Activated T-cell treated with anti-CD3 and anti-CD28 coated beads, Interleukin-2, amount 50 U/mL, for 4 hours (primary cell): Measurements from ENCODE around the gene RDH14. TPM values are rescaled to one million over a fixed set of nuclear protein-coding genes. Genes with fewer than 3 reads are reported as not detected.

Experiments used
- ATAC-seq, 2 donors: fragments of 200-7000 bp; cut with Tn5 transposase; one replicate each; pipeline ENCODE4 v1.10.0; 2021
- DNase-seq: peaks from one replicate; pipeline ENCODE4 v3.0.0-alpha.2; 2020
- H3K27me3 Mint-ChIP-seq: one replicate; pipeline ENCODE4 v1.8.0; 2021; ENCODE audit warnings: low read depth, mixed read lengths
- H3K36me3 Mint-ChIP-seq: one replicate; pipeline ENCODE4 v1.8.0; 2022; ENCODE audit warnings: mixed read lengths; ENCODE audit not compliant: insufficient read depth
- H3K4me1 Mint-ChIP-seq: one replicate; pipeline ENCODE4 v1.8.0; 2021; ENCODE audit warnings: low read depth, mixed read lengths
- H3K4me3 Mint-ChIP-seq: one replicate; pipeline ENCODE4 v1.8.0; 2021; ENCODE audit warnings: mild to moderate bottlenecking, moderate library complexity, mixed read lengths
- H3K9me3 Mint-ChIP-seq: one replicate; pipeline ENCODE4 v1.8.0; 2021; ENCODE audit warnings: mixed read lengths
- total RNA-seq, 3 donors: library from RNA; stranded (reverse); gene quantifications; one replicate each; pipeline ENCODE4 v1.2.1, GENCODE V29; 2021

RDH14 gene
- total RNA-seq, 3 donors from 2014 or later: 14.6 to 17.9 (median 16.0) TPM

- peaks cover 8% of the 10 kb centered on the region for H3K27me3 Mint-ChIP-seq
- H3K4me3 Mint-ChIP-seq: no peak overlapping the region
- H3K4me1 Mint-ChIP-seq: no peaks in the 10 kb centered on the region
- H3K9me3 Mint-ChIP-seq: no peaks in the 10 kb centered on the region
- DNase-seq (no peak), ATAC-seq (no peak)
- no peaks in the 10 kb centered on the region for H3K36me3 Mint-ChIP-seq
Observed at GRCh38 chr2:18522484-18523146, 37.8 kb downstream of the RDH14 start.

GRCh38 chr2:18520451-18521425 lies 39.7 kb downstream of the RDH14 start:
- Mint-ChIP-seq H3K4me1 (no peaks in the 10 kb centered on the region), H3K27me3 (peaks cover 15% of the 10 kb centered on the region), H3K9me3 (no peaks in the 10 kb centered on the region), H3K36me3 (no peaks in the 10 kb centered on the region), H3K4me3 (no peak overlapping the region)
- peak; percentile 69 to 74 for ATAC-seq
- peak; percentile 69 for DNase-seq

- no peaks in the 10 kb centered on the region for H3K36me3 Mint-ChIP-seq
- H3K4me1 Mint-ChIP-seq: no peaks in the 10 kb centered on the region
- no peak overlapping the region for H3K4me3 Mint-ChIP-seq
- peaks cover 15% of the 10 kb centered on the region for H3K27me3 Mint-ChIP-seq
- DNase-seq: no peak
- no peaks in the 10 kb centered on the region for H3K9me3 Mint-ChIP-seq
- no peak for ATAC-seq
Observed at GRCh38 chr2:18519914-18520450, 40.5 kb downstream of the RDH14 start.

- DNase-seq (no peak), ATAC-seq (no peak)
- Mint-ChIP-seq H3K9me3 (no peaks in the 10 kb centered on the region), H3K4me3 (no peak overlapping the region), H3K27me3 (peaks cover 15% of the 10 kb centered on the region), H3K4me1 (no peaks in the 10 kb centered on the region), H3K36me3 (no peaks in the 10 kb centered on the region)
Observed at GRCh38 chr2:18518116-18519111, 42.0 kb downstream of the RDH14 start.

GRCh38 chr2:18517386-18517785 lies 43.1 kb downstream of the RDH14 start:
- H3K36me3 Mint-ChIP-seq: no peaks in the 10 kb centered on the region
- ATAC-seq (no peak), DNase-seq (no peak)
- no peaks in the 10 kb centered on the region for H3K4me1 Mint-ChIP-seq
- no peak overlapping the region for H3K4me3 Mint-ChIP-seq
- no peaks in the 10 kb centered on the region for H3K9me3 Mint-ChIP-seq
- H3K27me3 Mint-ChIP-seq: peaks cover 15% of the 10 kb centered on the region

- DNase-seq (no peak), ATAC-seq (no peak)
- no peaks in the 10 kb centered on the region for H3K36me3 Mint-ChIP-seq
- H3K4me3 Mint-ChIP-seq: no peak overlapping the region
- H3K4me1 Mint-ChIP-seq: no peaks in the 10 kb centered on the region
- peaks cover 17% of the 10 kb centered on the region for H3K27me3 Mint-ChIP-seq
- no peaks in the 10 kb centered on the region for H3K9me3 Mint-ChIP-seq
Observed at GRCh38 chr2:18516112-18516511, 44.3 kb downstream of the RDH14 start.

GRCh38 chr2:18514526-18515461 lies 45.7 kb downstream of the RDH14 start:
- DNase-seq (no peak), ATAC-seq (no peak)
- Mint-ChIP-seq H3K9me3 (no peaks in the 10 kb centered on the region), H3K36me3 (no peaks in the 10 kb centered on the region), H3K4me3 (no peak overlapping the region), H3K27me3 (peaks cover 19% of the 10 kb centered on the region), H3K4me1 (no peaks in the 10 kb centered on the region)

GRCh38 chr2:18510775-18511174 lies 49.7 kb downstream of the RDH14 start:
- H3K36me3 Mint-ChIP-seq: no peaks in the 10 kb centered on the region
- DNase-seq: no peak
- H3K4me1 Mint-ChIP-seq: peaks cover 4% of the 10 kb centered on the region
- ATAC-seq: no peak
- H3K4me3 Mint-ChIP-seq: no peak overlapping the region
- no peaks in the 10 kb centered on the region for H3K9me3 Mint-ChIP-seq
- H3K27me3 Mint-ChIP-seq: peaks cover 12% of the 10 kb centered on the region

GRCh38 chr2:18506883-18507509 lies 53.5 kb downstream of the RDH14 start:
- Mint-ChIP-seq H3K36me3 (no peaks in the 10 kb centered on the region), H3K4me3 (peak overlapping the region; percentile 38)

GRCh38 chr2:18505703-18506341 lies 54.6 kb downstream of the RDH14 start:
- ATAC-seq (no peak), DNase-seq (no peak)
- H3K4me1 Mint-ChIP-seq: peaks cover 4% of the 10 kb centered on the region
- H3K27me3 Mint-ChIP-seq: peaks cover 18% of the 10 kb centered on the region
- H3K36me3 Mint-ChIP-seq: no peaks in the 10 kb centered on the region
- H3K9me3 Mint-ChIP-seq: no peaks in the 10 kb centered on the region
- no peak overlapping the region for H3K4me3 Mint-ChIP-seq

More at GRCh38 chr2:18506883-18507509, 53.5 kb downstream of the RDH14 start:
- H3K27me3 Mint-ChIP-seq: peaks cover 22% of the 10 kb centered on the region
- ATAC-seq: no peak
- no peak for DNase-seq
- peaks cover 4% of the 10 kb centered on the region for H3K4me1 Mint-ChIP-seq
- no peaks in the 10 kb centered on the region for H3K9me3 Mint-ChIP-seq
